GM18909 (cell line): Measurements from ENCODE around the gene RUNX1.

Source experiments
- ATAC-seq: cut with Tn5 transposase; IDR thresholded peaks from one replicate; pipeline ENCODE4 v1.9.1; 2021; ENCODE audit warnings: mild to moderate bottlenecking; ENCODE audit not compliant: unreplicated experiment, poor library complexity

Gene RUNX1

GRCh38 chr21:35021546-35021945 lies 27.6 kb downstream of the RUNX1 start:
- ATAC-seq = no peak

GRCh38 chr21:35020902-35021301 lies 28.2 kb downstream of the RUNX1 start:
- ATAC-seq = no peak

- ATAC-seq = no peak
Observed at GRCh38 chr21:35020436-35020835, 28.7 kb downstream of the RUNX1 start.

DNA sequence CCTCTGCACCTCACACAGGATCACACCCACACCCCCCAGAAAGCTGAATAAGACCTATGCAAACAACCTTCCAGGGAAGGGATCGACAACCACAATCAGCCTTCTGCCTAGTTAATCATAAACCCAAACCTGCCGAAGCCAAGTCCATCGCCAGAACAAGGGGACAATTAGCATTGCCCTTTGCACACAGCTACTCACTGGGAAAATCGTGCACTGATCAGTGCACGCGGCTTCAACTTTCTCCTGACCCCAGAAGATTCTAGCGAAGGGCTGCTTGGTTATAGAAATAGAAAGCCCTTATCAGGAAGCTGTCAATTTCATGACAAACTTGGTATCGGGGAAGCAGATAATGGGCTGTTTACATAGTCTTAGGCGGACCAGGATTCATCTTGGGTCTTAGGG lies 29.5 kb downstream of the RUNX1 start:
- no peak for ATAC-seq

DNA sequence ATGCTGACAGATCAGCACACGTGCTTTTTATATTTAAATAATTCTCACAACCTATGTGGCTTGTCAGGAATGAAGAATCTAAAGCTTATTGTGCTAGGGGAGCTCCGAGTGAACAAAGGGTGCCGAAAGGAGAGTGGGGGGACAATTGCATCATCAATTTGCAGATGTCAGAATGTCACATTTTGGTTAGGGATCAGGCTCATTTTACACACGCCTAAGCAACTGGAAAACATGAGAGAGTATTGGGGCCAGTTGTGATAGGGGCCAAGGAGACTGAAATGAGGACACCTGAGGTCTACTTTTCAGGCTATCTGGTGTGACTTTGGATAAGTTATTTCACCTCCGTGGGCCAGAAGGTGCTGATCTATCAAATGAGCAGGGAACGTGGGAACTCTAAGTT lies 31.8 kb downstream of the RUNX1 start:
- no peak for ATAC-seq

DNA sequence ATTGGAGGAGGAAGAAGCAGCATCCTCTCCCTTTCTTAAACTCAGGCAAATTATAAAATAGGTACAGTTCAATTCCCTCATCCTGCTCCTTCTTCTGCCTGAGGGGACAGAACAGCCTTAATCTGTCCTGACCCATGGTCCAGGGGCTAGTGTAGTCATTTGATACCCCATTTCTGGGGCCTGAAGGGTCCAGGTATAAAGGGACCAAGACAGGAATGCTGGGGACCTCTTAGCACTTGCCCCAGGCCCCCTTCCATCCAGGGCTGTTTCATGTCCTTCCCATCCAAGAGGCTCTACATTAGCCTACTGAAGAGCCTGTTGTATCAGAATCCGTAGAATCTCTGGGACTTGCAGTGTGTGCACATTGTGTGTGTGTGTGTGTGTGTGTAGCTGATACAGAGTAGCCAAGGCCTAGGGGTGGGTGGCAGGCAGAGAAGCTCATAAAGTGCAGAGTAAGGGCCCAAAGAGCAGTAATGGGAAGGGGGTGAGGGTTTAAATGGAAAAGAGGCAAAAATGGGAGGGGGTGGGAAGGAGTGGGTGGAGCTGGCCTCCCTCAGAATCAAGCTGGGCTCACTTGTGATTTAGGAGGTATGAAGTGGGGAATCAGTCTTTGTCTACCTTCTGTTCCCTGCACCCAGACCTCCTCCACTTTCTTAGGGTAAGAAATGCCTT lies 32.4 kb downstream of the RUNX1 start:
- ATAC-seq = no peak

DNA sequence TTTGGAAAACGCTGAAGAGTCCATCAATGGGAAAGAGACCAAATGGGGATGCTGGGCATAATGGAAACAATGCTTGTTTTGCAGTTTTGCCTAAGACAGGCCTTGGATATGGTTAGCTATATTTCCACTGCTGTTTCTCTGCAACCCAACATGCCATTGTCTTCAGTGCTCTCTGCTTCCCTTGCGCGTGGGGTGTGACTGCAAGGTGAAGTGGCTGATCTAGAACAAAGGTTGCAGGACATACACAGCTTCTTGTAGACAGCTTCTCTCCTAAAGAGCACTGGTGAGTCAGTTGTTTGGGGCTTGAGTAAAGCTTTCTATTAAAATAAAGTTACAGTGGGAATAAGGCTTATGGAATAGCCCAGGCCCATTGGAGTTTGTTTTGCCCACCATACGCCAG lies 33.0 kb downstream of the RUNX1 start:
- ATAC-seq = no peak

DNA sequence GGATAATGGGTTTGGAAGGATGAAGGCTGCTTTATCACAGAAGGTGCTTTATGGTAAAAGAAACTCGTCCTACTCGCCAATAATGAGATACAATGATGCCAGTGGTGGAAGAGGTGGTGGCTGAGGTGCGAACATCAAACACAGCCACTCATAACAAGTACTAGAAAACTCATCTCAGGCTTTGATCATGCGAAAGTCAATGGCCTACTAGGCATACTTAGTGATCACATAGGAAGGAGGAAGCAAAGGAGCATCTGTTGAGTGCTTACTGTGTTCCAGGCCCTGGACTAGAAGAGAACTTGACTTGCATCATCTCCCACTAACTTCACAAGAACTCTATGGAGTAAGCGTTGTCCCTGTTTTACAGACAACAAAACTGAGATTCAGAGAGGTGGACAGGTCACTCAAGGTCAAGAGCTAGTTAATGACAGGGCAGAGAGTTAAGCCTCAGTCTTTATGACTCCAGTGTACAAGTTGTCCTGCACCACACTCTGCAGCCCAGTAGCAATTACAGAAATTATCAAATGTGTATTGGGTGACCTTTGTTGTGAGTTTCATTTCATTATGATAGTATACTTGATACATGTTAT lies 33.6 kb downstream of the RUNX1 start:
- no peak for ATAC-seq

DNA sequence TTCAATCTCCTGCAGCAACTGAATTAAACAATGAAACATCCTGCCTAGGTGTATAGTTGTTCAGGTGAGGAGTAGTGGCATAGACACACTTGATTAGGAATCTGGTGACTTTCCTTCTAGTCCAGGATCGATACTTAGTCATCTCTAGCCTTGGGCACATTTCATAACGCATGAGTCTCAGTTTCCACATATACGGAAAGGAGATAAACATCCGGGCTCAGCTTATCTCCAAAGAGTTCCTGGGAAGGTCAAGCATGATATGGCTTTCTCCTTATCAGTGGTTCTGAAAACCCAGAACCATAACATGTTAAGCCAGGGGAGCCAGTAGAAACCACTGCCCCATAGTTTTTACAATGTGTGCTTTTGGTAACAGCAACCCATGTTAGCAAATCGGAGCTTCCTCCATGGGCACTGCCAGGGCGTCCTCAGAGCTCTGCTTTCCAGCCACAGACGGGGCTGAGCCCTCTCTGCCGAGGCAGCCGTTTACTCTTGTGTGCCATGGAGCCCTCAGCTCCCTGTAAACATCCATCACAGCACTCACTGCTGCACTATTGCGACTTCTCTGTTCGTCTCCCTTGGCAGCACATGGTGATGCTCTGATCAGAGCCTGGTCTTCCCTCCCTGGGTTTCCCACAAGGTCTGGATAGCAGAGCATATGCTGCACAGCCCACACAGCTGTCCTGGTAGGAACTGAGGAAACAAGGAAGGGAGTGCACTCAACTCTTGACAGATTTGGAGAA lies 34.6 kb downstream of the RUNX1 start:
- ATAC-seq = no peak

DNA sequence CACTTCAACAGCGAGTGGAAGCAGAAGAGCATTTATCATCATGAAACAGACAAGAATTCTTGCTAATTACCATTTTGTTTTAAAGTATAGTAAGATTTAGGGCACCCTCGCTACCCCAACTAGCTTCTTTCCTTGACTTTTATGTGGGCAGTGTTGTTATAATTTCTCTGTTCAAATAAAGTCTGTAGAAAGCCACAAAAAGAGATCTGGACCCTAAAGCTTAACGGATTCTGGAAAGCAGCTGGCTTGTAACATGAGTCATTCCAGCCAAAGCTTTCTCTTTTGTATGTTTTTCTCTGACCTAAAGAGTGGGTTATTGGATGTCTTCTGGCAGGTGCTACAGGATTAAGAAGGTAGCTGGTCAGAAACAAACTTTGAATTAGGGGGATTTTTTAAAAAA lies 37.4 kb downstream of the RUNX1 start:
- no peak for ATAC-seq

DNA sequence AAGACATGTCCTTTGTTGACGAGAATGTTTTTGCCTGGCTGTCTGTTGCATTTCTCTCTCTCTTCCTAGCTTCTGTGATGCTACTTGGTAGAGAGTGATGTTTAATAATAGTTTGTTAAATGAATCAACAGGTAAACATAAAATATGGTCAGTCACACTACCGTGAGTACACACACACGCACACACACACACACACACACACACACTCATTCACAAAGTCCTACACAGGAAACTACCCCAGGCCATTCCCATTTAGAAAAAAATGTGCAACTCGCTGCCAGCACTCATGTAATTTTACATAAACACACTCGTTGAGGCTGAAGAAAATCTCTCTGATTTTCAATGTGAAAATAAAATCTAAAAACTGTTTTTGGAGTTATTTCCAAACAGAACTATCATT lies 38.7 kb downstream of the RUNX1 start:
- ATAC-seq = no peak

DNA sequence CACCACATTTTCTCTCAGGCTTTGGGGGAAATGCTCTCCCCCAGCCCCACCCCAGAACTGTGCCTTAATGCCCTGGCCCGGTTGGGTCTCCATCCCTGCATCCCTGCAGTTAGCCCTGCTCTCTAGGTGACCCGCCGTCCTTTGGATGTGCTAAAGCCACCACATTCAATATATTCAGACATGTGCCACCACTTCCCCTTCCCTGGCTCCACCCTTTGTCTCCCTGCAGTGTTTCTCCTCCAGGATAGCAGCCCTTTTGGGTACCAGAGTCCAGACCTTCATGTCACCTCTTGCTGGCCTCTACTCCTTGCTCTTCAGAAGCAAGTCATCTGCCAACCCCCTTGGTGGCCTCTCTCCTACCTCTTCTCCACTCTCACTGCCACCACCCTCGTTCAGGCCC lies 41.8 kb downstream of the RUNX1 start:
- ATAC-seq = no peak

GRCh38 chr21:35006771-35007170 lies 42.3 kb downstream of the RUNX1 start:
- no peak for ATAC-seq

DNA sequence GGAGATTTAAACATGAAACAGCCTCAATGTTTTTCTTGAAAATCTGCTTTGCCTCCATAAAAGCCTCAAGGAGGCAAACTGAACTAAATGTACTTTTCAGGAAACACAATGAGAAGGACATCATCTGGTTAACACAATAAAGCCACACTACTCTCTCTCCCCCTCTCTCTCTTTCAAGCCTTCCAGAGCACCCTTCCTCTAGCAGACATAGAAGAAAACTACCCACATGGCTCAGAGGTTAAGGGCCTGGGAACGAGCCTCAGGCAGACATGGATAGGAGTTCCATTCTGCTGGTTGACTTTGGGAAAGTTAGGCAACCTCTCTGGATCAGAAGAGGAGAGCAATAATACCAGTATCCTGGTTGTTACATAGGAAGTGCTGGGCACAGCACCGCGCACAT lies 42.9 kb downstream of the RUNX1 start:
- no peak for ATAC-seq

DNA sequence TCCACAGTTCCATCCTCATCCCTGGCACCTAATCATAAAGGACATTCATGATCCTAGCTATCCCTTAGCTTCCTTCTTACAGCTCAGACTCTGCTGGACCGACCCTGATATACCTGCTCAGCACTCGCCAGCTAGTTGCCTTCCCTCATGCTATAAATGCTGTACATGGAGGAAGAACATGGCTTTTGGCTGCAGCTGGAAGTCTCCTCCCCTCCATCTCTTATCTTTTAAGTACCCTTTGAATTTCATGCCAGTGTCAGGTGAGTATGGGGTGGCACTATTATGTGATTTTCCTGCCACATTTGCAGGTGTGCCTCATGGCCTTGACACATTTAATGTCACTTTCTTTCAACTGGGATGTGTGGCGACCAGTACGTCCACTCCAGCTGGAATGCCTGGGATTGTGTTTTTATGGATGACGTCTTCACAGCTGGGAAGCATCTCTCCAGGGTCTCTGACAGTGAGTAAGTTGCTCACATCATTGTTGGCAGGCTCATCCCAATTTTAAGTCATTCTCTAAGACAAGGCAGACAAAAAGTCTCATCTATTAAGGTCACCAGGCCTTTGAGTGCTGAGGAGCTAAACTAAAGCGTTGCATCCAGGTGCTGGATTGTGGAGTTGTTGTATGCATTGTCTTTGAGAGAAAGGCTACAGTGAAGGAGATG lies 43.4 kb downstream of the RUNX1 start:
- no peak for ATAC-seq

GRCh38 chr21:35005077-35005476 lies 44.0 kb downstream of the RUNX1 start:
- no peak for ATAC-seq

GRCh38 chr21:35004314-35004713 lies 44.8 kb downstream of the RUNX1 start:
- ATAC-seq = no peak

DNA sequence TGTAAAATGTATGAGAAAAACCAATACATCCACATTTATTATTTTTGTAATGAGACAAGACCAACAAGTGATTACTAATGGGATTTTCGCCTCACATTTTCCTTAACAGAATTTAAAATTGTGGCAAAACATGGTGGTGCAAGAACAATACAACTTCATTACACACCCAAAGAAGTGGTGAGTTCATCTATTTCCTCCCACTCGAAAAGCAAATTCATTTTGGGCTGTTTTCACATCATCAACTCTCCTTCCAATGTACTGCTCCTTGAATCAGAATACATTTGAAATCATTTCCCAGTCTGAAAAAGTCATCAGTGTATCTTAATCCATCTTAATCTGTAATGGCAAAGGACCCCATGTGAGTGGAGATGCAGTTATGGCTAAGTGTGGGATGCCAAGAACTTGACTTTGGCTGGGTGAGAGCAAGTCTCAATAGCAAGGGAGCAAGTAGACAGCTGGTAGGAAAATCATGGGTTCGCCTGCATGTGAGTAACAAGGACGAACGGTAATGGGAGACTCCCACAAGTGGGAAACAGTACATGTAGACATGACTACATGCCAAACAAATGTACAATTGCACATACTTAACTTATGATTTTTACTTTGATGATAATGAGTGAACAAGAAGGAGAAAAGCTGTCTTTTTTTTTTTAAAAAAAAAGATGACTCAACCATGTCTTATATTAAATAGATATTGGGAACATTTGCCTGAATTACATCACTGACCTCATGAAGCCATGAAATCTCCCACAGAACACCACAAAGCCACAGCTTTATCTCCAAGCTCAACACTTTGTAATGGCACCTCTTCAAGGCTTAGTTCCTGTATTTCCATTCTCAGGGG lies 46.0 kb downstream of the RUNX1 start:
- ATAC-seq = no peak

GRCh38 chr21:34999397-34999941 lies 49.6 kb downstream of the RUNX1 start:
- ATAC-seq = no peak

DNA sequence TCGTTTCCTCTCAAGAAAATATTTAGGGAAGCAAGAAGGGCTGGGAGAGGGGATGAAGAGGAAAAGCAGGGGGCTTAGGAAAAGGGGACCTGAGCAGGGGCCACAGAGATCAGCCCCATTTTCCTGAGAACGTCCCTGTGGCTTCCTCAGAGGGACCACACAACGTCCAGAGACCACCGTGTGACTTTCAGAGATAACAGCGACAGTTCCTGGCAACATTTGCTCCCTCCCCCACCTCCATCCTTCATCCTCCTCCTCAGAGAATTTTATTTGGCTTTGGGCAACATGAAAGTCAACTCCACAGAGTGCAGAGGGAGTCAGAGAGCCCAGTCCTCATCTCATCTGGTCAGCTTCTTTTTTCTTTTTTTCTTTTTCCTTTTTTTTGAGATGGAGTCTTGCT lies 50.9 kb downstream of the RUNX1 start:
- no peak for ATAC-seq
